ENCODE results near the gene HRH3.

GRCh38 chr20:62265365-62265764 is 45.3 kb upstream of the HRH3 start:
- TF ChIP-seq YY1 (IDR thresholded peaks at IDR 0.05; ENCODE audit: low read depth) (no peak), NFIC (IDR thresholded peaks at IDR 0.05) (no peak), CREB1 (IDR thresholded peaks at IDR 0.05; ENCODE audit: low read depth) (no peak), EP300 (IDR thresholded peaks at IDR 0.05; ENCODE audit: borderline replicate concordance) (no peak), RAD21 (IDR thresholded peaks at IDR 0.05; ENCODE audit: low read depth) (no peak), TCF12 (IDR thresholded peaks at IDR 0.05; ENCODE audit: low read depth) (no peak), TEAD4 (IDR thresholded peaks at IDR 0.05) (no peak), REST (IDR thresholded peaks at IDR 0.05; ENCODE audit: low read depth) (no peak), TAF1 (IDR thresholded peaks at IDR 0.05; ENCODE audit: low read depth) (no peak), MAX (IDR thresholded peaks at IDR 0.05) (no peak)

Measured in Ishikawa (cell line).